A673 (cell line): ENCODE data around the gene PACS2.

Experiments used
- EZH2 ChIP-seq: fragments of 200-600 bp; sonication (generic); IDR thresholded peaks from 2 replicates; pipeline ENCODE4 v1.6.1; 2017; ENCODE audit warnings: borderline replicate concordance, low read depth, mild to moderate bottlenecking, mixed read lengths, antibody characterized with exemption, low read length; ENCODE audit not compliant: poor library complexity, severe bottlenecking
- TF ChIP-seq, protein P1 (sequence below): fragments of 300-800, 200-600 bp; sonication (generic); conservative IDR thresholded peaks from 2 replicates; pipeline ENCODE4 v1.5.1; 2017; ENCODE audit warnings: low read depth, mild to moderate bottlenecking, antibody characterized with exemption, low read length, moderate library complexity, mixed read lengths

DNA sequence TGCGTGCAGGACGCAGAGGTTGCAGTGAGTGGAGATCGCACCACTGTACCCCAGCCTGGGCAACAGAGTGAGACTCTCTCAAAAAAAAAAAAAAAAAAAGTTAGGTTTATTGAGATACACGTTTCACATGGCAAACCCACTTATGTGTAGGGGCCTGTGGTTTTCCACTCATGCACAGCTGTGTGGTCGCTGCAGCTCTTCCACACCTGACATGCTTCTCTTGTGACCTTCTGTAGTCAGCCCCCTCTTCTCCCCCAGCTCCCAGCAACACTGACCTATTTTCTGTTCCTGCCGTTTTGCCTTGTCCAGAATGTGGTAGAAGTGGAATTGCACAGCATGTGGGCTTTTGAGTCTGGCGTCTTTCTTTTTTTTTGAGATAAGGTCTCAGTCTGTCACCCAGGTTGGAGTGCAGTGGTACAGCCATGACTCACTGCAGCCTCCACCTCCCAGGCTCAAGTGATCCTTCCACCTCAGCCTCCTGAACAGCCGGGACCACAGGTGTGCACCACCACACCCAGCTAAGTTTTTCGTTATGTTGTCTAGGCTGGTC lies 113.5 kb downstream of the PACS2 start:
- TF ChIP-seq, protein P1, sequence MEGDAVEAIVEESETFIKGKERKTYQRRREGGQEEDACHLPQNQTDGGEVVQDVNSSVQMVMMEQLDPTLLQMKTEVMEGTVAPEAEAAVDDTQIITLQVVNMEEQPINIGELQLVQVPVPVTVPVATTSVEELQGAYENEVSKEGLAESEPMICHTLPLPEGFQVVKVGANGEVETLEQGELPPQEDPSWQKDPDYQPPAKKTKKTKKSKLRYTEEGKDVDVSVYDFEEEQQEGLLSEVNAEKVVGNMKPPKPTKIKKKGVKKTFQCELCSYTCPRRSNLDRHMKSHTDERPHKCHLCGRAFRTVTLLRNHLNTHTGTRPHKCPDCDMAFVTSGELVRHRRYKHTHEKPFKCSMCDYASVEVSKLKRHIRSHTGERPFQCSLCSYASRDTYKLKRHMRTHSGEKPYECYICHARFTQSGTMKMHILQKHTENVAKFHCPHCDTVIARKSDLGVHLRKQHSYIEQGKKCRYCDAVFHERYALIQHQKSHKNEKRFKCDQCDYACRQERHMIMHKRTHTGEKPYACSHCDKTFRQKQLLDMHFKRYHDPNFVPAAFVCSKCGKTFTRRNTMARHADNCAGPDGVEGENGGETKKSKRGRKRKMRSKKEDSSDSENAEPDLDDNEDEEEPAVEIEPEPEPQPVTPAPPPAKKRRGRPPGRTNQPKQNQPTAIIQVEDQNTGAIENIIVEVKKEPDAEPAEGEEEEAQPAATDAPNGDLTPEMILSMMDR = no peak
- no peak for TF ChIP-seq EZH2
